Measurements from ENCODE around the gene TBC1D14.

DNA sequence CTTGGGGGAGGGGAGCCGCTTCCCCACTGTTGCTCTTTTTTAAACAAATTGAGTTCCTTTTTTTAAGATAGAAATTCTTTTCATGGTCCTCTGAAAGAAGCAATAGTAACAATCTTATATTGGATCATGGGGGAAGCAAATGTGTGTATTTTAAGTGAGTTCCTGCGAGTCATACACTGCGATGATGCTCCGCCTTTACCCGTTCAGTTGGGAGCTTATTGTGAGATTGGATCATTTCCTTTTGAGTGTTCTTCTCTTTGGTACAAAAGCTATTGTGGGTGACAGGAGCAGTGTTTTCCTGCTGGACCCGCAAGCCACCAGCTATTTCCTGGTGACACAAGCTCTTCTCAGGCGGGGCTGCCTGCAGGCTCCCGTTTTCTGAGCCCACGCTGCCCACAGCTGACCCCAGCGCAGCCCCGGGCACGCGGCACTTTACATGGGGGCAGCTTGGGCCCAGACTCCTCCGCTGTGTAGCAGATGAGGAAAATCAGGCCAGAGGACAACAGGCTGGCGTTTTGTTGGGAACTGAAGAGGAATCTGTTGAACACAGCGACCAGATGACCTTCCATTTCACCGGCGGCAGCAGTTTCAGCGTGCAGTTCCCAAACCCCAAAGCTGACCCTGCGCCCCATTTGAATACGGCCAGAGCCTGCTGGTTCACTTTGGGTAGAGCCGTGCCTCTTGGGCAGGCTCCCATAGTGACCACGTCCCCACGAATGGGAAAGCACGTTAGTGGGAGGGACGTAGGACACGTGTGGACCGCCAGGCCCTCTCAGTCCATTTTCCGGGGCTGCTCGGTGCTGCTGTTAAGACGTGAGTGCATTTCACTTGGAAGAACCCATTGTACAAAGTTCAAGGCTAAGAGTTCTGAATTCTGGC, 145.7 kb downstream of the TBC1D14 start:
- TF ChIP-seq EZH2 (IDR thresholded peaks at IDR 0.05; ENCODE audit: borderline replicate concordance): no peak
- no peak for TF ChIP-seq CTCF (IDR thresholded peaks at IDR 0.05; ENCODE audit: poor library complexity)
